Umbilical cord (tissue), 2 donors: ENCODE measurements around the gene EVA1A. TPM values are rescaled to one million over a fixed set of nuclear protein-coding genes. Genes with fewer than 3 reads are reported as not detected.
A peak's percentile ranks its signal among the peaks of the same experiment; 100 is the strongest.
"Not testable (repeated sequence)": the region's sequence is repeated elsewhere in the genome, so short reads cannot be mapped to it uniquely, and the experiment has no call there.

Experiments used
- DNase-seq: peaks from one replicate; pipeline ENCODE4 v3.0.0-alpha.2; 2015; ENCODE audit warnings: low spot score
- total RNA-seq: library from RNA; depleted of rRNA; stranded (reverse); fragments of >200 nt; gene quantifications from one replicate; pipeline ENCODE4 v1.2.3, GENCODE V29; 2014; ENCODE audit warnings: low replicate concordance; ENCODE audit not compliant: insufficient read depth

EVA1A gene
- total RNA-seq, 1 donor from 2014 or later: 14.4 TPM

GRCh38 chr2:75484840-75485239, 75.9 kb downstream of the EVA1A start:
- no peak for DNase-seq

DNA sequence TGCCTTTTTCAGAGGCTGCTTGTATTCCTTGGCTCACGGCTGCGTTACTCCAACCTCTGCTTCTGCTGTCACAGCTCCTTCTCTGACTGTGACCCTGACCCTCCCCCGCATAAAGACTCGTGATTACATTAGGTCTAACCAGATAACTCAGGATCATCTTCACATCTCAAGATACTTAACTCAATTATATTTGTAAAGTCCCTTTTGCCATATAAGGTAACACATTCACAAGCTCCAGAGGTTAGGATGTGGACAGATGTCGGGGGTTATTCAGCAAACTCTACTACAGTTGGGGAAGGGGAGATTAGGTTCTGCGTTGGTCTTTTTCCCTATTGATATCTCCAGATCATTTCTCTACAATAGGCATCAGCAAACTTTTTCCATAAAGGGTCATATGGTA, 76.9 kb downstream of the EVA1A start:
- DNase-seq: no peak

DNA sequence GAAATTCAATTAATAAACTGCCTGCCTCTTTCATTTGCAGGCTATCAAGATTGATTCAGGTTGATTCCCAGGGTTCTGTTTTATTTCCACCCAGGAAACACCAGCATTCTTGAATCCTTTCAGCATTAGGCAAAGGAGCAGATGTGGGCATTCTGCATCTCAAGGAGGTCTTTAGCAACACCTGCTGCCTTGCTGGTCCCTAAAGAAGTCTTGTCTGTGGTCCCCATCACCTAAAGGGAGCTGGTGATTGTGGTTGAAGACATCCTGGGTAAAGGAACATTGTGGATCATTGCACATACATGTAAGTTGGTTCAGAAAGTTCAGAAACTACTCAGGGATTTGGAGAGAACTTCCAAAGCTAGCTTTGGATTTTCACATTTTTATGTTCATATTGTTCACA, 78.3 kb downstream of the EVA1A start:
- no peak for DNase-seq

GRCh38 chr2:75480971-75481836, 79.5 kb downstream of the EVA1A start:
- DNase-seq: no peak

GRCh38 chr2:75477696-75478095, 83.0 kb downstream of the EVA1A start:
- not testable (repeated sequence) for DNase-seq

- DNase-seq: peak; percentile 31
Observed at GRCh38 chr2:75476761-75477160, 84.0 kb downstream of the EVA1A start.

GRCh38 chr2:75475976-75476375, 84.8 kb downstream of the EVA1A start:
- DNase-seq: no peak

GRCh38 chr2:75475049-75475448, 85.7 kb downstream of the EVA1A start:
- no peak for DNase-seq

GRCh38 chr2:75474115-75474514, 86.6 kb downstream of the EVA1A start:
- no peak for DNase-seq

GRCh38 chr2:75466708-75467311, 93.9 kb downstream of the EVA1A start:
- no peak for DNase-seq

DNA sequence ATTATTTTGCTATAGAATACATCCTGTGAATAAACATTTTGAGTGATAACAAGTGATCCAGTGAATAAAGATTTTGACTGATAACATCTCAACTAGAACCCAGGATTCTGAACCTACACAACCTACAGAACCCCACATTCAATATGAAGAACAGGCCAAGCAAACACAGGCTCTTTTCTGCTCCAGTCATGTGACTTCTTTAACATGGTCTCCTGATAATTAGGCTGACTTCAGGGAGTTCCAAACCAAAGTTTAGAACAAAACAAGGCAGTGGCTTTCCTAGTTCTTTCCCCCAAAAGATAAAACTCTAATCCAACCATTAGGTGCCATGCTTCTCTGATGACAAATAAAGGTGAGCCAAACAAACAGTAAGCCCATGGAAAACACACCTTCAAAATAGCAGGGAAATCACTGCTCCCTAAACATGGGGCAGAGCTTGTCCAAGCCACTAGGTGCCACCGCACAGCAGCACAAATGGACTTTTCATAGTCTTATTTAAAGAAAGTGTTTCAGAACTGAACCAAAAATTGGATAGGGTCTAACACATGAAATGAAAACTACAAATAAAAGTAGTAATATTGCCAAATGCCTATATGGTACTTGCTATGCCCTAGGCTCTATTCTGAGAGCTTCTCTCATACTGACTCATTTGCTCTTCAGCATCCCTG, 95.3 kb downstream of the EVA1A start:
- DNase-seq: peak; percentile 20

DNA sequence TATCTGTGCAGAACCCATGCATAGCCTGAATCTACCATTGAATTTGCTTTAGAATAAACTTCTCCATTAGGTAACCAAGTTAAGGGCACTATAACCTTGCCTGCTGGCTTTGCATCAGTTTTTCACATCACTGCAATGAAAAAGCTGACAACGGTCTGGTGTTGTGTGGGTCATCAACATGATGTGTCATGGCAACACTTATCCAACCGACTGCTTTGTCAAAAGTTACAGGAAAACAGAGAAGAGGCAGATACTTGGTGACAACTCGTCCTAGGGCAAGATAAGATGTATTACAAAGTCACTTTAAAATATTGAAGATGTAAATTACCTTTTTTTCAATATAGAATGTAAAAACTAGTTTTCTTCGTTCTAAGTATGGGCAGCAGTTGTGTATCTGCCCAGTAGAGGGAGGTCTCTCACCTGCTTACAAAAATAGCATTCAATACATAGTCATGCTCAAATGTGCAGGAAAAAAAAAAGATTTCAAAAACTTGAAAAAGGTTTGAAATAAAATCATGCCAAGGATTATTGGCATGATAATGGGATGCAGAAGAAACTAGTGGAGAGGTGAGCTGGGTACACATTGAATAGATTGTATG, 96.3 kb downstream of the EVA1A start:
- DNase-seq: peak; percentile 38

DNA sequence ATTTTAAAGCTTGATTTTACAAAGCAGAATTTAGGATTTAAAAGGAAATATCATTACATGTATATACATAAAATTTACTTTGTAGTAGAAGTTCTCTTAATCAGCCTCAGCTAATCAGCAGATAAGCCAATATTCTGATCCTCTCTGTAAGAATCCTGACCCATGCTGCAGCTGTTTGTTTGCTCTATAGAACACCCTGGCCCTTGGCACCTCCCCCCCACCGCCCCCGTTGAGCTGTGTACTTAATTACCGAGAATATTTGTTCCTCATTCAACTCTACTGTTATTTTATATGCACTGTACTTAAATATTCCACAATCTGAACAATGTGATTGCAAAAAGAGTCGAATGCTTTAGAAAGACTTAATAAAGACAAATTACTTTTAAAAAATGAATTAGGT, 98.0 kb downstream of the EVA1A start:
- DNase-seq: no peak

- DNase-seq: peak; percentile 21
Observed at GRCh38 chr2:75462206-75462605, 98.5 kb downstream of the EVA1A start.

DNA sequence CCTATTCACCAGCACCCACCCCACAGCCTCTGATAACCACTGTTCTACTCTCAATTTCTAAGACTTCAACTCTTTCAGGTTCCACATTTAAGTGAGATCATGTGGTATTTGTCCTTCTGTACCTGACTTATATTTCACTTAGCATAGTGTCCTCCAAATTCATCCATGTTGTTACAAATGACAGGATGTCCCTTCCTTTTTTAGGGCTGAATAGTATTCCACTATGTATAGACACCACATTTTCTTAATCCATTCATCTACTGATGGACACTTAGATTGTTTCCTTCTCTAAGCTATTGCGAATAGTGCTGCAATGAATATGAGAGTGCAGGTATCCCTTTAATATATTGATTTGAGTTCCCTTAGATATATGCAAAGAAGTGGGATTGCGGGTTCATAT, 100.1 kb downstream of the EVA1A start:
- no peak for DNase-seq

DNA sequence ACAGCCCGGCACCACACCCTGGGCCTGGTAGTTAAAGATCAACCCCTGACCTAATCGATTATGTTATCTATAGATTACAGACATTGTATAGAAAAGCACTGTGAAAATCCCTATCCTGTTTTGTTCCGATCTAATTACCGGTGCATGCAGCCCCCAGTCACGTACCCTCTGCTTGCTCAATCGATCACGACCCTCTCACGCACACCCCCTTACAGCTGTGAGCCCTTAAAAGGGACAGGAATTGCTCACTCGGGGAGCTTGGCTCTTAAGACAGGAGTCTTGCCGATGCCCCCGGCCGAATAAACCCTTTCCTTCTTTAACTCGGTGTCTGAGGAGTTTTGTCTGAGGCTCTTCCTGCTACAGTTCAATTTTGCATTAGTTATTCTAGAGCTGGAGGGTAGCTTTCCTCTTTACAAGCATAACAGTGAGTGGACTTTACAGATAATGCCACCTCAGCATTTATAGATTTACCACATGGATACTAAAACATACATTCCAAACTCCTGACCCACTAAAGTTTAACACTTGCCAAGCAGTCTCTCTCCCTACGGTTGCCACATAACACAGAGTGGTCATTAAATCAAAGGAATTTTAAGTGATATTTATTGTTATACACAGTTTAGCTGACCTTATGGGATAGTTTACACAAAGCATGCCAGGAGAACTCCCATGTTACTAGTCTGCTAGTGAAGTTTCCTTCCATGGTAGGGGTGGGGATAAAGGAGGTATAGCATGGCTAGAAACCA, 101.0 kb downstream of the EVA1A start:
- DNase-seq: no peak

DNA sequence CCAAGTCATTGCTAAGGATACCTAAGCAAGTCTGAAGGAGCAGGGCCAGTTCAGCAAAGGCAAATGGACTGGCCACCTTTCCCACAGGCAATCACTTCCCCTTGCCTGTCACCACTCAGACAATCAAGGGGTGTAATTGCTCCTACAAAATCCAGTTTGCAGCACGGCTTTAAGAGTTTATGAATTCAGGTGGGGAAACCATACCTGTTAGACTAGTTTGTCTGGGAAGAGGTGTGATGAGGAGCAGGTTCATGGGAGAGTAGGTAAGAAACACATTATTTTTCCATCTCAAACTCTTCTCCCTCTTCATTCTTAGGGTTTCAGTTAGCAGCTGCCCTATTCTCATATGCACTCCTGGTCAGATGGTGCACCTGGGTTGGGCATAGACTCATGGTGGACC, 102.5 kb downstream of the EVA1A start:
- peak; percentile 16 for DNase-seq

DNA sequence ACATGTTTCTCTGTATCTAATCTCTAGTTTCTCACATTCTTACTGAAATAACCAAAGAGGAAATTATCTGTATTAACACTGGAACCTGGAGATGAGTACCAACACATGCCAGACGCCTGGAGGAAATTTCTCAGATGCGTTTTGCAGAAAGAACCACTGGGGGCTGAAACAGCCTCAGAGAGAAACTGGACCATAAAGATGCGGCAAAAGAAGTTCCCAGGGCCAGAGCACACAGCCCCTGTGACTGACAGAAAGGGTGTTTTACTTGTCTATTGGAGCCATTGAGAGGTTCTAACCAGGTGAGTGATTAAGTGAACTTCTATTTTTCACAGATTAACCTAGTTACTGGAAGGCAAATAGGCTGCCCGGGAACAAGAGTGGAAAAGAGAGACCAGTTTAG, 103.9 kb downstream of the EVA1A start:
- no peak for DNase-seq

DNA sequence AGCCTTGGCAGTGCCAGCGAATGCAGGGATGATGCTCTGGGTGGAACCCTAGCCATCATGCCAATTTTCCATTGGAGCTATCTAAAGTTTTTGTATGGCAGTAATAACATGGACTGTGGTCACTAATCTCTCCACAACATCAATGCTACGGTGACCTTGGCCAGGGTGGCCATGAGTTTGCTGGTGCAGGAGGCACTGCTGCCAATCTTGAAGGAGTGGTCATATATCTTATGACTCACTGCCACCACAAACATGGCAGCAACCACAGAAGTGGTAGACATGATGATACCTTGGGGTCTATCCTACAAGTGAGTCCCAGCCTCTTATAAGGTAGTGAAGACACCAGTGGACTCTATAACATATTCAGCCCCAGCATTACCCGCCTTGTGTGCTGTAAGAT, 104.6 kb downstream of the EVA1A start:
- DNase-seq: no peak

GRCh38 chr2:75454241-75454620, 106.5 kb downstream of the EVA1A start:
- no peak for DNase-seq

DNA sequence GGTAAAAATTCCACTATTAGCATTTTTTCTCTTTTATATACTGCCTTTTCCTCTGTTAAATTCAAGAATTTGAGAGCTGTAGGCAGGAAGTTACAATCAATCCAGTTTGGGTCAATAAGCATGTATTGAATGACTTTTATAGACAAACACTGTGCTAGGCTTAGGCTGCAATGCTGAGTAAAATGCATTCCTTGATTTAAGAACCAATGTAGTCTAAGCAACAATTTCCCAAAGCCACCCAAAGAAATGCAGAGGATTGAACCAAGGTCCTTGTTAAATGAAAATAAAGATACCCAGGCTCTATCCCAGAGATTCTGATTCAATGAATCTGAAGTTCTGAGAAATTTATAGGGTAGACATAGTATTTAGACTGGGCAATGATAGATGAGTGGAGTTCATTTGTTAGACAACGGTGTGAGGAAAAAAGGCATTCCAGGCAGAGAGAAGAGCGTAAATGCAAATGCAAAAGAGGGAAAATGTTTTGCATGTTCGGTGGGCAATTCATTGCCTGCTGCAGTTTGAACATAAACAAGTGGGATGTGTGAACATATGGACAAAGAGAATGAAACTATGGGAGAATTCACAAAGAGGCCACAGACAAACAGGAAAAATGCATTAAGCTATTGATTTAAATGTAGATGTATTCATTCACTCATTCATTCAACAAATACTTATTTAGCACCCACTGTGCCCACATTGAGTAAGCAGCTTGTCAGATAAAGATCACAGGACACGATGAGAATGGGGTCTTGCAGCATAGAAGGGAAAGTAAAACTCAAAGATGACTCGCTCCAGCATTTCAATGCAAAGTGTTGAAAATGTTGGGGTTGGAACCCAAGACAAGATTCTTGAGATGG, 107.1 kb downstream of the EVA1A start:
- DNase-seq: no peak
